Non-pigmented ciliary epithelial cell (primary cell): ENCODE data around the gene SCN1B.
"Not testable (repeated sequence)": the region's sequence is repeated elsewhere in the genome, so short reads cannot be mapped to it uniquely, and the experiment has no call there.

Source experiments
- DNase-seq: peaks from one replicate; pipeline ENCODE4 v3.0.0-alpha.2; 2010; ENCODE audit warnings: low read depth

Gene SCN1B

GRCh38 chr19:35000647-35001501 is 29.4 kb upstream of the SCN1B start:
- DNase-seq = no peak

- no peak for DNase-seq
Observed at GRCh38 chr19:35002037-35002535, 28.2 kb upstream of the SCN1B start.

GRCh38 chr19:35004517-35005255 is 25.6 kb upstream of the SCN1B start:
- DNase-seq = no peak

GRCh38 chr19:35005256-35005977 is 24.9 kb upstream of the SCN1B start:
- DNase-seq = no peak

- not testable (repeated sequence) for DNase-seq
Observed at GRCh38 chr19:35006007-35006341, 24.3 kb upstream of the SCN1B start.

- DNase-seq = peak; percentile 63
Observed at GRCh38 chr19:35006342-35006998, 23.8 kb upstream of the SCN1B start.

- no peak for DNase-seq
Observed at GRCh38 chr19:35006999-35007365, 23.3 kb upstream of the SCN1B start.

GRCh38 chr19:35007427-35007826 is 22.8 kb upstream of the SCN1B start:
- not testable (repeated sequence) for DNase-seq

GRCh38 chr19:35008891-35009341 is 21.4 kb upstream of the SCN1B start:
- no peak for DNase-seq

- no peak for DNase-seq
Observed at GRCh38 chr19:35009424-35010415, 20.6 kb upstream of the SCN1B start.

- DNase-seq = no peak
Observed at GRCh38 chr19:35011091-35011689, 19.1 kb upstream of the SCN1B start.

GRCh38 chr19:35011737-35012682 is 18.3 kb upstream of the SCN1B start:
- no peak for DNase-seq

GRCh38 chr19:35013041-35013819 is 17.0 kb upstream of the SCN1B start:
- DNase-seq = no peak

- no peak for DNase-seq
Observed at GRCh38 chr19:35013820-35014754, 16.2 kb upstream of the SCN1B start.

- not testable (repeated sequence) for DNase-seq
Observed at GRCh38 chr19:35014774-35015173, 15.5 kb upstream of the SCN1B start.

- DNase-seq = no peak
Observed at GRCh38 chr19:35015270-35015953, 14.9 kb upstream of the SCN1B start.

GRCh38 chr19:35015954-35016351 is 14.3 kb upstream of the SCN1B start:
- no peak for DNase-seq
